SK-MEL-5 (cell line): ENCODE measurements around the gene STIM1. TPM values are rescaled to one million over a fixed set of nuclear protein-coding genes. Genes with fewer than 3 reads are reported as not detected.
"Not testable (repeated sequence)": the region's sequence is repeated elsewhere in the genome, so short reads cannot be mapped to it uniquely, and the experiment has no call there.

Source experiments
- DNase-seq: peaks from one replicate; pipeline ENCODE4 v3.0.0-alpha.2; 2016; ENCODE audit warnings: low read depth, low spot score
- in situ Hi-C: cut with HindIII; loops from 2 replicates; pipeline ENCODE4 v1.10.0; 2016; ENCODE audit warnings: low sequenced_read_pairs, high pct_unique_total_duplicates, low pct_unique_long_range_greater_than_20kb
- polyA plus RNA-seq, 2 experiments: library from polyadenylated mRNA; depleted of rRNA; stranded (reverse); fragments of >200 nt; gene quantifications; 2 replicates each; pipeline ENCODE4 v1.2.3, GENCODE V29; 2015
- total RNA-seq: library from RNA; depleted of rRNA; stranded (reverse); fragments of >200 nt; shearing (Covaris generic); gene quantifications from 2 replicates; pipeline ENCODE4 v1.2.3, GENCODE V29; 2014; rRNA removed

STIM1 gene
- 24.2 and 25.7 TPM in 2 replicates for total RNA-seq
- 39.4 and 55.6 TPM in 2 replicates for polyA plus RNA-seq (2015; cell fraction: cytosol; rRNA removed)
- polyA plus RNA-seq (2015; cell fraction: nucleus; rRNA removed) = 40.1 and 56.4 TPM in 2 replicates

DNA sequence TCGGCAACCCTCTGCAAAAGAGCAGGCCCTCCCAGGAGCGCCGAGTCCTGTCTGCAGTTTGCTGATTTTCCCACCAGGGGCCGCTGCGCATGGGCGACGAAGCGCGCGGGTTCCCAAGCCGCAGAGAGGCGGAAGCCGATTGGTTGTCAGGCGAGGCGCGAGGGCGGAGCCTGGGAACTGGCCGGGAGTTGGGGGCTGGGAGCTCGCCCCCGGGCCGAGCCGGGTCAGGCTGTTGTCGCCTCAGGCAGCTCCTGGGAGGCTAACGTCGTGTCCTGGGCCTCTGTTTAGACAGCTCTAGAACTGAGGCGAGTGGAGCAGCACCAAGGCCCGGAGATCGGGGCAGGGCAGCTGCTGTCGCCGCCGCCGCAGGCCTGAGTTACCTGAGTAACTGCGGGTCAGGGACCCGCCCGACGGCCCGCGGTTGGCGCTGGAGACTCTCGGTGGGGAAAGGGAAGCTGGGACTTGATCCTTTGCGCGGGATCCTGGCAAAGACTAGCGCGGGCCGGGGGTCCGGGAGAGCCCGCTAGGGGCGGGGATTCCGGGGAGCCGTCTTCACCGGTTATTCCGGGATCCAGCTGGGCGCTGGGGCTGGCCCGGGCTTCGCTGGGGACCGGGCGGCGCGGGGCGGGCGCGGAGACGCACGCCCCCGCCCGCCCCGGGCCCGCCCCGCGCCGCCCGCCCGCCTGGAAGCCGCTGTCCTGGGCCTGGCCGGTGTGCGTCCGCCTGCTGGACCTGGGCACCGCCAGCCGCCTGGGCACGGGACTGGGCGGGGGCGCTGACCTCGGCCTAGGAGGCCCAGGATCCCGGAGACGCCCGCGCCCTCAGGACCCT is at the start of gene STIM1:
Gene STIM1, plus strand, starts transcription at position 688 of the 831 bp plus-strand sequence. CDS start 607 bp downstream, outside the sequence.
- in situ Hi-C loops = loop anchor here (25.0 kb wide), 1 partner anchor 207 kb away; no protein-coding TSS in a partner anchor
- peak; percentile 93 for DNase-seq

DNA sequence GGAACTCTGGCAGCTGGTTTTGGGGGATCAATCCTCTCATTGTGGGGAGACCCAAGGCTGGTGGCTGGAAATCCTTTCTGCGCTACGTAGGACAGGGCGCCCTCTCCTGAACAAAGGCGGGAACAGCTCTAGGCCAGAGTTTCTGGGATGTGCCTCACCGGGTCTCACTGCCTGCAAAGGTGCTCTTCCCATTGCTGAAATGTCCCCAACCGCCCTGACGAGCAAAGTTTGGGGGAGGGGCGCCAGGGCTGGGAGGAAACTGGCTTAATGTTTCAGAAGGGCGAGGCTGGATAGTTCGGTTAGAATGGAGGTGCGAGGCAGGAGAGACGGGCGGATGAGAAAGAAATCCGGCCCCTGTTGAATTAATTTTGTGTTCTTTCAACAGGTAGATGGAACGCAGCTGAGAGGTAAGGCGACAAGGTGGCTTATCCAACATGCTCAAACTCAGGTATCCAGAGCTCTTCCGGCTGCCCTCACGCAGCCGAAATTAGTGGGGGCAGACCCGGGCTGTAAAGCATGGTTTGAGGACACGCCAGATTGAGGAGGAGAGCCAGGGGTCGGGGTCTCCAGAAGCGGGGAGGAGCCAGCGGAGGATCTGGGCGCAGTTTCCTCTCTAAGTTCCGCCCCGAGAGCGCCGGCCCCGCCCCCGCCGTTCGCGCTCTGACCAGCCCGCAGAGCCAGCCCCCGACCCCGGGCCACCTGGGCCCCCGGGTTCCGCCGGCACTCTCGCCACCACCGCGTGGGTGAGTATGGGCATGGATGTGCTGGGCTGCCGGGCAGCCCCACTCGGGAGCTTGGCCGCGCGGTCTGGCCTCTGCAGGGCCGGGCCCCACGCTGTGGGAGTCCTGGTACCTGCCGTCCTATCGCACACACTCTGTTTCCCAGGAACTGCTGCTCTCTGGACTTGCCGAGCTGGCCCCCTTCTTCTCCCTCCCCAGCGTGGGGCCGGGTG is 47.3 kb upstream of the STIM1 start, which contains the start of gene PGAP2:
Gene PGAP2, plus strand, starts transcription at position 652 of the 952 bp plus-strand sequence. CDS start 2,700 bp downstream, outside the sequence.
- in situ Hi-C loops = no loop called here
- peak; percentile 67 for DNase-seq

DNA sequence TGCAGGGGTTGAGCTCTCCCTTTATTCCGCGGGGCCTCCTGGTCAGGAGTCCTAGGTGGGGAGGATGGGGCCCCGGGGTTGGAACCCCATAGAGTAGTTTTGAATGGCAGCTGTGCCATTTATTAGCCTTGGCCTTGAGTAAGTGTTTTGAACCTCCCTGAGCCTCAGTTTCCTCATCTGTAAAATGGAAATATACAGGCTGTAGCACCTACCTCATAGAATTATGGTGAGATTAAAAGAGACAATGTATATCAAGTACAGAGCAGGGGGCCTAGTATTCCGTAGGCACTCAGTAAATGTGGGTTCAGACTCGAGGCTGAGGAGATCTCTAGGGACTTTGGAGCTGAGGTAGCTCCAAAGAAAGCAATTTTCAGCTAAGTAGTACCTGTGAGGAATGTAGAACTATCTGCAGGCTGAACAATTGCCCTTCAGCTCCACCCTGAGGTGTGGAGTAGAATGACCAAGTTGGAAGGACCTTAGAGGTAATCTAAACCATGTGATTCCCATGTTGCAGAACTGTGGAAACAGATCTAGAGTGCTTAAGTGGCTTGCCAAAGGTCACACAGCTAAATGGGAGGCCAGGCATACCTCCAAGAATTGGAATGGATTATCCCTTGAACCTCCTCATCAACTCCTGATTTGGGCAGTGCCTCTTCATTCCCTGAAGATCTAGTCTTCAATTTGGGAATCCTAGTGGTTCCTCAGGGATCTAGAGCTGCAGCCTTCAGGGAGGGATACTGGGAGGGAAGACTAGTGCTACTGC is 46.4 kb upstream of the STIM1 start:
- peak; percentile 63 for DNase-seq
- in situ Hi-C loops = no loop called here

GRCh38 chr11:3809624-3809928 is 45.9 kb upstream of the STIM1 start:
- no peak for DNase-seq
- in situ Hi-C loops = no loop called here

GRCh38 chr11:3810446-3810845 is 45.0 kb upstream of the STIM1 start:
- no peak for DNase-seq
- in situ Hi-C loops = no loop called here

DNA sequence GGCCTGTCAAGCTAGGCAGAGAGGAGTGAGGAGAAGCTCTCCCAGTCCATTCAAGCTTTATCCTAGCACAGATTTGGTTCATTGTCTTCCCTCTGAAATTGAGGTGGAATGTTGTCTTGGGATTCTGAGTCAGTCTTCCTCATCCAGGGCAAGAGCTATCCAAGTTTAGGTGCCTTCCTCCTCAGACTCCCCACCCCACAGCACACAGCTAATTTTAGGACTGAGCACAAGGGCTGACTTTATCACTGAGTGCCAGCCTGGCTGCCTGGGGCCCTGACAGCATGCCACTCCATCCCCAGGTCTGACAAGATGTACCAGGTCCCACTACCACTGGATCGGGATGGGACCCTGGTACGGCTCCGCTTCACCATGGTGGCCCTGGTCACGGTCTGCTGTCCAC is 44.5 kb upstream of the STIM1 start:
- no peak for DNase-seq
- in situ Hi-C loops = no loop called here

- DNase-seq, in situ Hi-C loops: not testable (repeated sequence)
These were observed 40.6 kb upstream of the STIM1 start for GRCh38 chr11:3814832-3815231.

DNA sequence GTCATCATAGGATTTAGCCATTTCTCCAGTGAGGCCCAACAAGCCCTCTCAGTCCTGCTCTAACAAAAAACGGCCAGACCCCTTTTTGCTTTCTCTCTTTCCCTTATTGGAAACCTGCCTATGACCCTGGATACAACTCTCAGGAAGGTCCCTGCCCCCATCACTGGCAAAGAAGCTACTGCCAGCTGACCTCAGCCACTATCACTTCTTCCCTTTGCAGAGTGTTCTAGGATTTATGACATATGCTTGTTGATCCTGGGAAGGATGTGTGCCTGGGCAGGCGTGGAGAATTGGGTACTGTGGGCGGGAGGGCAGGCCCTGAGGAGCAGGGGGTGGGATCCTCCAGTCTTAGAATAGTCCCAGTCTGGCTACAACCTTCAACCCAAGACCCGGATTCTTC is 39.6 kb upstream of the STIM1 start:
- in situ Hi-C loops = no loop called here

GRCh38 chr11:3816673-3817072 is 38.8 kb upstream of the STIM1 start:
- in situ Hi-C loops = no loop called here

More for the DNA sequence above, 39.6 kb upstream of the STIM1 start:
- no peak for DNase-seq

GRCh38 chr11:3817181-3817800 is 38.2 kb upstream of the STIM1 start:
- in situ Hi-C loops = no loop called here
- no peak for DNase-seq

More at GRCh38 chr11:3816673-3817072, 38.8 kb upstream of the STIM1 start:
- DNase-seq = no peak

- in situ Hi-C loops = no loop called here
These were observed 34.5 kb upstream of the STIM1 start for GRCh38 chr11:3820971-3821370.

DNA sequence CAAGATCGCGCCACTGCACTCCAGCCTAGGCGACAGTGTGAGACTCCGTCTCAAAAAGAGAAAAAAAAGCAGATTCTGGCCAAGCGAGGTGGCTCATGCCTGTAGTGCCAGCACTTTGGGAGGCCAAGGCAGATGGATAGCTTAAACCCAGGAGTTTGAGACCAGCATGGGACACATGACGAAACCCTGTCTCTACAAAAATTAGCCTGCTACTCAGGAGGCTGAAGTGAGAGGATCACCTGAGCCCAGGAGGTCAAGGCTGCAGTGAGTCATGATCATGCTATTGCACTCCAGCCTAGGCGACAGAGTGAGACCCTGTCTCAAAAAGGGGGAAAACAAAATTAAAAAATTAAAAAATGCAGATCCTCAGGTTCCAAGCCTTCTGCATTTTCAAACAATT is 33.2 kb upstream of the STIM1 start:
- DNase-seq = no peak
- in situ Hi-C loops = no loop called here

More at GRCh38 chr11:3820971-3821370, 34.5 kb upstream of the STIM1 start:
- DNase-seq = no peak

DNA sequence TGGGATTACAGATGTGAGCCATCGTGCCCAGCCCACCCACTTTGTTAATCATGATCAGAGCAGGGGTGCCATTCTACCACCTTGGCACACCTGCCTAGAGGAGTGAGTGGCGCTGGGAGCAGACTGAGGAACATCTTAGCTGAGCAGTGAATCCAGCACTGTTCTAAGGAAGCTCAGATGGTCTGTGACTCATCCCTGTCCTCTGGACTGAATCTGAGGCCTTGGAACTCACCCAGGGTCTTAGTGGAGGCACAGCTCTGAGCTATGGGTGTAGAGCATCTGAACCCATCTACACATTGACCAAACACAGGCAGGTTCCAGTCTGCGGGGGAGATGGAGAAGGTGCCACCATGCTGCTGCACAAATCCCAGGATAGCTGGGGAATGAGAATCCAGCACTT is 32.2 kb upstream of the STIM1 start:
- in situ Hi-C loops = no loop called here
- DNase-seq = peak; percentile 47

DNA sequence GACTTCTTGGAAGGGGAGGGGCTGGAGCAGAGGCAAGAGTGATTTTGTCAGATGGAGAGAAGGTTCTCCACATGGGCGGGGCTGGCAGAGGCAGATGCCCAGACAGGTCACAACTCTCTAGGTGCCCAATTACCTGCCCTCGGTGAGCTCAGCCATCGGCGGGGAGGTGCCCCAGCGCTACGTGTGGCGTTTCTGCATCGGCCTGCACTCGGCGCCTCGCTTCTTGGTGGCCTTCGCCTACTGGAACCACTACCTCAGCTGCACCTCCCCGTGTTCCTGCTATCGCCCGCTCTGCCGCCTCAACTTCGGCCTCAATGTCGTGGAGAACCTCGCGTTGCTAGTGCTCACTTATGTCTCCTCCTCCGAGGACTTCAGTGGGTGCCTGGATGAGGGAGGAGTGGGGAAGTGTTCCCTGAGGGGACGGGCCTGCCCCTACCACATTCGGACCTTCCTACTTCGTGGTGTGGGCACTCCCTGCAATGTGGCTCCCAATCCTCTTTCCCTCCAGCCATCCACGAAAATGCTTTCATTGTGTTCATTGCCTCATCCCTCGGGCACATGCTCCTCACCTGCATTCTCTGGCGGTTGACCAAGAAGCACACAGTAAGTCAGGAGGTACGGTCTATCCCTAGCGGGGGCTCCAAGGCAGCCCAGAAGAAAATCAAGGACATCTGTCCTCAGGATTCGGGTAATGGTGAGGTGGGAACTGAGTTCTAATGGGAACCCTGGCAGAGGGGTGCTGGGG is 31.5 kb upstream of the STIM1 start:
- DNase-seq = peak; percentile 72
- in situ Hi-C loops = no loop called here

GRCh38 chr11:3824714-3825472 is 30.6 kb upstream of the STIM1 start:
- peak; percentile 88 for DNase-seq
- in situ Hi-C loops = no loop called here
